CD4-positive, alpha-beta T cell treated with Interleukin-15 for 1 hour (primary cell): ENCODE results near the gene RORB.

Experiments used
- DNase-seq: peaks from one replicate; pipeline ENCODE4 v3.0.0-alpha.2; 2020

Gene RORB

GRCh38 chr9:74721696-74722660 lies 224.8 kb downstream of the RORB start:
- no peak for DNase-seq

DNA sequence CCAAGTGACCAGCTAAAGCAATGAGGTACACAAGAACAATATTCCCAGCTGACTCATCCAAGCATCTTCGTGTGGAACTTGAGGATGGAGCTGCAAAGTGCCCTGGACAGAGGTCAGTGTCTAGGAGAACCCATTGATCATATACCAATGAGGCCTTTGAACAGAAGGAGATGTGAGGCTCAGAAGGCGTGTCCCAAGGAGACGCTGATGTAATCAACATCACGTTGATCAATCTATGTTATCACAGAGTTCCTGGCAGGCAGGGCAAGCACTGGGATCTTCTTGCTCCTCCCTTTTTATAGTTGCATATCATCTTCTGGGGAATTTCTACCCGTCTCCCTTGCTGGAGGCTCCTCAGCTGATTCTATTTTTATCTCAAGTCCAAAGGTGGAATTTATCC lies 227.2 kb downstream of the RORB start:
- DNase-seq: no peak

DNA sequence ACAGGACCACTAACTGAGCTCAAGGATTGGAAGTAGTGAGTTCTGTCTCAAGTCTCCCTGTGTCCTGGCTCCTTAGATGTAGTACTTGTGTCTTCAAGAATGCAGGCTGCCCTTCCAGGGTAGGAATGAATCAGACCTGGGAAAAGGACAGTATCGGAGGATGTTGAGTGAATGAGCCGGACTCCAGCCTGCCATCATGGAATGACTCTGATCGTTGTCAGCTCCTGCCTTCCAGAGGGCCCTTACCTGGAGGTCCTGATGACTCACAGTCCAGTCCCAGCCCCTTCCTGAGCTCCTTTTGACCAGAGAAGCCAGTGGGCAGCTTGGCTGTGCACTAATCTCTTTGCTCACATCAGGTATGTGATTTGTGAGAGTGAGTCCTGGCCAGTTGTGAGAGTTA lies 229.4 kb downstream of the RORB start:
- no peak for DNase-seq

- no peak for DNase-seq
Observed at GRCh38 chr9:74728176-74728575, 231.0 kb downstream of the RORB start.

- DNase-seq: no peak
Observed at GRCh38 chr9:74729136-74729695, 232.1 kb downstream of the RORB start.

GRCh38 chr9:74735761-74736160 lies 238.6 kb downstream of the RORB start:
- no peak for DNase-seq

DNA sequence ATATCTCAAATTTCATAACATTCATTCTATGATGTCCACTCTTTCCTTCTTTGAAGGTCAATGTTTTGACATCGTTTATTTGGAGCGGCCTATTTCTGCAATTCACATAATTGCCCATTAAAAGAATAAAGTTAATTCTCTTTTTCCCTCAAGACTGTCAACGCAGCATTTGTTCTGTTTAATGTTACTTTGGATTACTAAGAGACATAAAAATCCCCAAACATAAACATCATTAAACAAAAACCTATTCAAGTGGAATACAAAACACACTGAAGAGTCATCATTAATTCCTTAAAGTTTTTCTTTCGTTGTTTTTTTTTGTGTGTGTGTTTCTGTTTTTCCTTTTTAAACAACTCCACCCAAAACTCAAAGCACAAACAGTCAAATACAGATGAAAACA lies 239.5 kb downstream of the RORB start:
- no peak for DNase-seq

GRCh38 chr9:74742191-74742790 lies 245.2 kb downstream of the RORB start:
- DNase-seq: no peak
